HUES64 (cell line): ENCODE results near the gene UTP20.
"Not testable (repeated sequence)": the region's sequence is repeated elsewhere in the genome, so short reads cannot be mapped to it uniquely, and the experiment has no call there.

Source experiments
- H3K27ac ChIP-seq: 2 replicates; pipeline ENCODE4 v1.7.0; 2013; ENCODE audit warnings: low read depth, low read length, inconsistent platforms
- H3K27me3 ChIP-seq: 2 replicates; pipeline ENCODE4 v1.6.1; 2013; ENCODE audit warnings: mild to moderate bottlenecking, low read length; ENCODE audit not compliant: insufficient read depth
- H3K36me3 ChIP-seq: 2 replicates; pipeline ENCODE4 v1.6.1; 2013; ENCODE audit warnings: mild to moderate bottlenecking, low read length; ENCODE audit not compliant: insufficient read depth
- H3K4me1 ChIP-seq: 2 replicates; pipeline ENCODE4 v1.6.1; 2013; ENCODE audit warnings: mild to moderate bottlenecking, low read length, moderate library complexity; ENCODE audit not compliant: insufficient read depth
- H3K4me3 ChIP-seq: 2 replicates; pipeline ENCODE4 v1.5.1; 2013; ENCODE audit warnings: mild to moderate bottlenecking, low read length, moderate library complexity
- H3K9ac ChIP-seq: 2 replicates; pipeline ENCODE4 v1.6.1; 2013; ENCODE audit warnings: mild to moderate bottlenecking, low read depth, low read length
- H3K9me3 ChIP-seq: 2 replicates; pipeline ENCODE4 v1.6.1; 2013; ENCODE audit warnings: low read depth, low read length; ENCODE audit not compliant: insufficient read depth
- WGBS: fragments of 150-250, 120-280 bp; methylation state at CpG from one replicate; pipeline ENCODE4 v1.1.7; 2013; ENCODE audit warnings: missing lambda C conversion rate; 5-methylcytosine and 5-hydroxymethylcytosine counted together

The UTP20 gene

DNA sequence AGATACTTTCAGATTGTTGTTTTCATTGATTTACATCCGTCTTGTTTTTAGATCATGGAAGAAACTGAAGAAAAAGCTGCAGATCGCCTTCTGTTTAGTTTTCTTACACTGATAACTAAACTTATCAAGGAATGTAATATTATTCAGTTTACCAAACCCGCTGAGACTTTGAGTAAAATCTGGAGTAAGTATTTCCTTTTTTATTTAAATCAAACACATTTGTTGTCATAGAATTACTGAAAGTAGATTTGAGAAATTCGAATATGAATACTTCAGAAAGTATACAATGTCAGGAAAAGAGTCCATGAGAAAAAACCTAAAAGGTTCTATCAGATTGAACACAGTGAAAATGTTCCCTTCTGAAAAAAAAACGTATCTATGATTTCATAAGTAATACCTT, 95.7 kb downstream of the UTP20 start:
- H3K4me3 ChIP-seq: no peak overlapping the region
- no peaks in the 10 kb centered on the region for H3K27me3 ChIP-seq
- no peaks in the 10 kb centered on the region for H3K4me1 ChIP-seq
- WGBS: 90% methylated on average over 3 of the region's 5 CpGs
- no peak overlapping the region for H3K9ac ChIP-seq
- no peak overlapping the region for H3K27ac ChIP-seq
- peaks cover 93% of the 10 kb centered on the region for H3K36me3 ChIP-seq
- no peaks in the 10 kb centered on the region for H3K9me3 ChIP-seq

DNA sequence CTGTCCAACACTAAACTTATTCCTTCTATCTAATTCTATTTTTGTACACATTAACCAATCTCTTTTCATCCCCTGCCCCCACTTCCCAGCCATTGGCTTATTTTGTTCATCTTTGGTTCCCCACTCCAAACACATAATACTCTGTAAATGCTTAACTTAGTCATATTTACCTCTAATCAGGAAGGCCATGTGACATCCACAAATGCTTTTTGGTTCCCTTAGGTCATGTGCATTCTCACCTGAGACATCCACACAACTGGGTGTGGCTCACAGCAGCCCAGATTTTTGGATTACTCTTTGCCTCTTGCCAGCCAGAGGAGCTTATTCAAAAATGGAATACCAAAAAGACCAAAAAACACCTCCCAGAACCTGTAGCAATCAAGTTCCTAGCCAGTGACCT, 99.2 kb downstream of the UTP20 start:
- Histone ChIP-seq H3K4me3 (no peak overlapping the region), H3K36me3 (peaks cover 97% of the 10 kb centered on the region), H3K9me3 (no peaks in the 10 kb centered on the region), H3K9ac (no peak overlapping the region), H3K4me1 (no peaks in the 10 kb centered on the region), H3K27ac (no peak overlapping the region), H3K27me3 (no peaks in the 10 kb centered on the region)

GRCh38 chr12:101391181-101391580, 111.3 kb downstream of the UTP20 start:
- H3K9me3 ChIP-seq, H3K4me1 ChIP-seq, H3K27me3 ChIP-seq, H3K9ac ChIP-seq, H3K4me3 ChIP-seq, H3K27ac ChIP-seq: not testable (repeated sequence)
- WGBS: no CpG with 5 or more reads among the region's 3 CpGs
- H3K36me3 ChIP-seq: peaks cover 63% of the 10 kb centered on the region

DNA sequence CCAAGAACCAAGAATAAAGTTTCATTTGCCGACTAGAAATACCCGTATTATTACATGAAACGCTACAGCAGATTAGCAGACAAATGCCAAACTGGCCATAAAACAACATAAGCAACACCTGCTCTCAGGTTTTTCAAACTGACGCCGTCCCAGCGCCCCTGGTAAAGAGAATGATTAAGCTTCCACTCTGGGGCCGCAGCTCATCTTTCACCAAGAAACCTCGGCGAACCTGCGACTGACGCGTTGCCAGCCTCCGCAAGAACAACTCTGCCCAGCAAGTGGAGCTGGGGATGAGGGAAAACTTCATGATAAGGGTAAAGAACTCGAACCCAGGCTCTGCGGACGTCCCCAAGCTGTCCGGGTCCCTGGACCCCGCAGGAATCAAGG, 127.1 kb downstream of the UTP20 start:
- H3K4me1 ChIP-seq: peaks cover 4% of the 10 kb centered on the region; the same call in 1 of the 2 replicates
- peaks cover 21% of the 10 kb centered on the region for H3K36me3 ChIP-seq
- whole genome bisulfite sequencing: 3% methylated on average over 18 of the region's 18 CpGs
- no peak overlapping the region; the same call in 1 of the 2 replicates for H3K27ac ChIP-seq
- H3K27me3 ChIP-seq: no peaks in the 10 kb centered on the region
- H3K4me3 ChIP-seq: peak overlapping the region; percentile 93
- peak overlapping the region; percentile 89 for H3K9ac ChIP-seq
- no peaks in the 10 kb centered on the region for H3K9me3 ChIP-seq

- under 1% methylated on average over 71 of the region's 71 CpGs for WGBS
- H3K27me3 ChIP-seq: no peaks in the 10 kb centered on the region
Measured at GRCh38 chr12:101407436-101408345, 127.8 kb downstream of the UTP20 start, which contains the start of gene ARL1. TSS of gene ARL1 (minus strand) at chr12:101407772. CDS start at chr12:101407645, 127 bp downstream.

DNA sequence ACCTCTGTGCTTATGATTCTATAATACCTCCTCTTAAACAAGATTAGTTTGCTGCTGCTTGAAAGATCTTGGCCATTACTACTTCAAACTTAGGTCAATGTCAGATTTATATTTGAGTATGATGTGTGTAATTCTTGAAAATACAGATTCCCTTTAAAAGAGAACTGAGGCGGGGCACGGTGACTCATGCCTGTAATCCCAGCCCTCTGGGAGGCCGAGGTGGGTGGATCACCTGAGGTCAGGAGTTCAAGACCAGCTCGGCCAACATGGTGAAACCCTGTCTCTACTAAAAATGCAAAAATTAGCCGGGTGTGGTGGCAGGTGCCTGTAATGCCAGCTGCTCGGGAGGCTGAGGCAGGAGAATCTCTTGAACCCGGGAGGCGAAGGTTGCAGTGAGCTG, 130.3 kb downstream of the UTP20 start:
- not testable (repeated sequence) for H3K36me3 ChIP-seq, H3K9ac ChIP-seq, H3K9me3 ChIP-seq, H3K27me3 ChIP-seq, H3K4me1 ChIP-seq, H3K4me3 ChIP-seq, H3K27ac ChIP-seq
- WGBS: 89% methylated on average over 8 of the region's 8 CpGs

More at GRCh38 chr12:101407436-101408345, 127.8 kb downstream of the UTP20 start, which contains the start of gene ARL1:
- Histone ChIP-seq H3K4me1 (peaks cover 4% of the 10 kb centered on the region; the same call in 1 of the 2 replicates), H3K27ac (peak within 1 kb of the TSS; percentile 75), H3K9ac (peak within 1 kb of the TSS; percentile 89), H3K9me3 (no peaks in the 10 kb centered on the region), H3K4me3 (peak within 1 kb of the TSS; percentile 93), H3K36me3 (peaks cover 15% of the 10 kb centered on the region)

- Histone ChIP-seq H3K4me3 (no peak overlapping the region), H3K4me1 (no peaks in the 10 kb centered on the region), H3K27me3 (no peaks in the 10 kb centered on the region), H3K36me3 (no peaks in the 10 kb centered on the region), H3K9me3 (no peaks in the 10 kb centered on the region), H3K27ac (no peak overlapping the region), H3K9ac (no peak overlapping the region)
- WGBS: 11% methylated on average over 1 of the region's 2 CpGs
Measured at GRCh38 chr12:101414533-101415119, 134.7 kb downstream of the UTP20 start.

DNA sequence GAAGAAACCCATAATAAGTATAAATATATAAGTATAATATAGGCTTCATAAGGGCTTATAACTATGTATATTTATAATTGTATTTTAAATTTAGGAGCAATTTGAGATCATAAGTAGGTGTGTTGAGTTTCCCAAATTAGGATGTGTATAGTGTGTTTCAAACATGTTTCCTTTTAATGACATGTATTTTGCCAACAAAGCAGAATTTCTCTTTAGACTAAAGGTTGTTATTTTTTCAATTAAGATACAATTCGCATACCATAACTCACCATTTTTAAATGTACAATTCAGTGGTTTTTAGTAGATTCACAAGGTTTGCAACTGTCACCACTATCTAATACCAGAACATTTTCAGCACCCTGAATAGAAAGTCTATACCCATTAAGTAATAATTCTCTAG, 135.3 kb downstream of the UTP20 start:
- 92% methylated on average over 1 of the region's 1 CpG for WGBS
- Histone ChIP-seq H3K9me3 (no peaks in the 10 kb centered on the region), H3K4me3 (no peak overlapping the region), H3K27ac (no peak overlapping the region), H3K4me1 (no peaks in the 10 kb centered on the region), H3K9ac (no peak overlapping the region), H3K27me3 (no peaks in the 10 kb centered on the region), H3K36me3 (no peaks in the 10 kb centered on the region)

DNA sequence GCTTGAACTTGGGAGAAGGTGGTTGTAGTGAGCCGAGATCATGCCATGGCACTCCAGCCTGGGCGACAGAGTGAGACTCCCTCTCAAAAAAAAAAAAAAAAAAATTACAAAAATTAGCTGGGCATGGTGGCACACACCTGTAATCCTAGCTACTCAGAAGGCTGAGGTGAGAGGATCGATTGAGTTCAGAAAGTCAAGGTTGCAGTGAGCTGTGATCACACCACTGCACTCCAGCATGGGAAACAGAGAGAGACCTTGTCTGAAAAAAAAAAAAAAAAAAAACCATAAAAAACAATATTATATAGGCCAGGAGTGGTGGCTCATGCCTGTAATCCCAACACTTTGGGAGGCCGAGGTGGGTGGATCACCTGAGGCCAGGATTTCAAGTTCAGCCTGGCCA, 142.2 kb downstream of the UTP20 start:
- H3K9ac ChIP-seq, H3K36me3 ChIP-seq, H3K27ac ChIP-seq, H3K4me1 ChIP-seq, H3K9me3 ChIP-seq, H3K27me3 ChIP-seq, H3K4me3 ChIP-seq: not testable (repeated sequence)
- WGBS: 93% methylated on average over 3 of the region's 4 CpGs

DNA sequence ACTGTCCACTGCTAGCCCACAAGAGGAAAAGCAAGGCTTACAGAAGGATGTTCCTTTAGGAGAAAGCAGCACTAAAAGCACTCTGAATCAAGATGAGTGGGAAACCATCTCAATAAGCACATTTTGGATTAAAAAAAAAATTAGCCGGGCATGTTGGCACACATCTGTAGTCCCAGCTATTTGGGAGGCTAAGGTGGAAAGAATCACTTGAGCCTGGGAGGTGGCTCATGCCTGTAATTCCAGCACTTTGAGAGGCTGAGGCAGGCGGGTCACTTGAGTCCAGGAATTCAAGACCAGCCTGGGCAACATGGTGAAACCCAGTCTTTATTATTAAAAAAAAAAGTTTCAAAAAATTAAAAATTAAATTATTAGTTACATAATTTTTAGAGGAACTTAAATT, 144.7 kb downstream of the UTP20 start:
- Histone ChIP-seq H3K4me3 (no peak overlapping the region), H3K9me3 (no peaks in the 10 kb centered on the region), H3K27me3 (no peaks in the 10 kb centered on the region), H3K9ac (no peak overlapping the region), H3K27ac (no peak overlapping the region), H3K4me1 (no peaks in the 10 kb centered on the region), H3K36me3 (no peaks in the 10 kb centered on the region)
- 88% methylated on average over 2 of the region's 2 CpGs for WGBS

GRCh38 chr12:101430456-101430855, 150.6 kb downstream of the UTP20 start:
- H3K4me1 ChIP-seq: no peaks in the 10 kb centered on the region
- no peak overlapping the region for H3K4me3 ChIP-seq
- WGBS: 80% methylated on average over 1 of the region's 2 CpGs
- no peaks in the 10 kb centered on the region for H3K27me3 ChIP-seq
- H3K9me3 ChIP-seq: no peaks in the 10 kb centered on the region
- no peak overlapping the region for H3K27ac ChIP-seq
- no peaks in the 10 kb centered on the region for H3K36me3 ChIP-seq
- H3K9ac ChIP-seq: no peak overlapping the region
